ENCODE data around the gene CHEK2. TPM values are rescaled to one million over a fixed set of nuclear protein-coding genes. Genes with fewer than 3 reads are reported as not detected.

The CHEK2 gene
- total RNA-seq, 1 donor from 2014 or later: 10.6 TPM

DNA sequence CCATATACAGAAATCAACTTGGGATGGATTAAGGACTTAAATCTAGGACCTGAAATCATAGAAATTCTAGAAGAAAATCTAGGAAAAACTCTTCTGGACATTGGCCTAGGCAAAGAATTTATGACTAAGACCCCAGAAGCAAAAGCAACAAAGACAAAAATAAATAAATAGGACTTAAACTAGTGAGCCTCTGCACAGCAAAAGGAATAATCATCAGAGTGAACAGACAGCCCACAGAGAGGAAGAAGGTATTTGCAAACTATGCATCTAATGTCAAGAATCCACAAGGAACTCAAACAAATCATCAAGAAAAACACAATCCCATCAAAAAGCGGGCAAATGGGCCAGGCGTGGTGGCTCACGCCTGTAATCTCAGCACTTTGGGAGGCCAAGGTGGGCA is 94.4 kb downstream of the CHEK2 start:
- DNase-seq (ENCODE audit: extremely low spot score in 2 of 2): no peak
- TF ChIP-seq POLR2AphosphoS5 (IDR thresholded peaks at IDR 0.05; ENCODE audit: insufficient read depth in 1 of 2, low read depth in 1 of 2): no peak
- no peak for TF ChIP-seq POLR2A (IDR thresholded peaks at IDR 0.05)
- no peak for TF ChIP-seq CTCF (IDR thresholded peaks at IDR 0.05)
- Histone ChIP-seq H3K9me3 (no peaks in the 10 kb centered on the region), H3K36me3 (no peaks in the 10 kb centered on the region), H3K4me1 (no peaks in the 10 kb centered on the region), H3K27ac (no peak overlapping the region), H3K4me3 (no peak overlapping the region), H3K27me3 (no peaks in the 10 kb centered on the region)
- intact Hi-C loops (cut with DNase I): no loop called here

DNA sequence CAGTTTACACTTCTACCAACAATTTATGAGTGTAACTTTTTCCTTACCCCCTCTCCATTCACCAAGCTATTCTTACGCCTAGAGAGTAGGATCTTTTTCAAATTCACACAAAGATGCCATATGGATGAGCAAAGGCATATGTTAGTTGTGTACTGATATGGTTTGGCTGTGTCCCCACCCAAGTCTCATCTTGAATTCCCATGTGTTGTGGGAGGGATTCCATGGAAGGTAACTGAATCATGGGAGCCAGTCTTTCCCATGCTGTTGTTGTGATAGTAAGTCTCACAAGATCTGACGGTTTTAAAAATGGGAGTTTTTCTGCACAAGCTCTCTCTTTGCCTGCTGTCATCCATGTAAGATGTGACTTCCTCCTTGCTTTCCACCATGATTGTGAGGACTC is 102.3 kb downstream of the CHEK2 start:
- Histone ChIP-seq H3K27me3 (no peaks in the 10 kb centered on the region), H3K36me3 (no peaks in the 10 kb centered on the region), H3K4me1 (no peaks in the 10 kb centered on the region), H3K27ac (no peak overlapping the region), H3K4me3 (no peak overlapping the region), H3K9me3 (no peaks in the 10 kb centered on the region)
- no peak for TF ChIP-seq CTCF (IDR thresholded peaks at IDR 0.05)
- TF ChIP-seq POLR2A (IDR thresholded peaks at IDR 0.05): no peak
- no peak for TF ChIP-seq POLR2AphosphoS5 (IDR thresholded peaks at IDR 0.05; ENCODE audit: insufficient read depth in 1 of 2, low read depth in 1 of 2)
- no peak for DNase-seq (ENCODE audit: extremely low spot score in 2 of 2)
- intact Hi-C loops (cut with DNase I): no loop called here

Small RNA genes within 50 kb of the gene (small RNA-seq; reads per million reads assigned to genes)
- not detected for gene RN7SL162P

Other genes with a start within 250 kb of the CHEK2 start
- 41.7 TPM for gene TTC28, start 62.0 kb downstream of the CHEK2 start, total RNA-seq
- 15.0 TPM for gene HSCB, start 219 bp upstream of the CHEK2 start, total RNA-seq
- gene CCDC117, start 30.9 kb upstream of the CHEK2 start, total RNA-seq: 14.2 TPM
- gene XBP1, start 58.7 kb upstream of the CHEK2 start, total RNA-seq: 141 TPM
- 7.9 TPM for gene ZNRF3, start 141.8 kb upstream of the CHEK2 start, total RNA-seq

Data from vagina (tissue), 2 donors.